Activated naive CD8-positive, alpha-beta T cell treated with anti-CD3 and anti-CD28 coated beads for 36 hours (primary cell): Measurements from ENCODE around the gene KIFC3. TPM values are rescaled to one million over a fixed set of nuclear protein-coding genes. Genes with fewer than 3 reads are reported as not detected.
A peak's percentile ranks its signal among the peaks of the same experiment; 100 is the strongest.

ENCODE experiments used
- DNase-seq: peaks from one replicate; pipeline ENCODE4 v3.0.0; 2021
- H3K27ac Mint-ChIP-seq: one replicate; pipeline ENCODE4 v1.8.0; 2022; ENCODE audit warnings: mild to moderate bottlenecking, moderate library complexity, mixed read lengths
- H3K27me3 Mint-ChIP-seq: one replicate; pipeline ENCODE4 v1.8.0; 2022; ENCODE audit warnings: mild to moderate bottlenecking, mixed read lengths
- H3K36me3 Mint-ChIP-seq: one replicate; pipeline ENCODE4 v1.8.0; 2021; ENCODE audit warnings: mild to moderate bottlenecking, mixed read lengths
- H3K4me1 Mint-ChIP-seq: one replicate; pipeline ENCODE4 v1.8.0; 2021; ENCODE audit warnings: mixed read lengths
- H3K4me3 Mint-ChIP-seq: one replicate; pipeline ENCODE4 v1.8.0; 2022; ENCODE audit warnings: mild to moderate bottlenecking, moderate library complexity, mixed read lengths
- H3K9me3 Mint-ChIP-seq: one replicate; pipeline ENCODE4 v1.8.0; 2022; ENCODE audit warnings: mixed read lengths
- total RNA-seq, 2 experiments: library from RNA; stranded (reverse); gene quantifications; one replicate each; pipeline ENCODE4 v1.2.3, GENCODE V29; 2021

The KIFC3 gene
- total RNA-seq, 2 experiments from 2014 or later: 1.2 to 1.3 TPM

DNA sequence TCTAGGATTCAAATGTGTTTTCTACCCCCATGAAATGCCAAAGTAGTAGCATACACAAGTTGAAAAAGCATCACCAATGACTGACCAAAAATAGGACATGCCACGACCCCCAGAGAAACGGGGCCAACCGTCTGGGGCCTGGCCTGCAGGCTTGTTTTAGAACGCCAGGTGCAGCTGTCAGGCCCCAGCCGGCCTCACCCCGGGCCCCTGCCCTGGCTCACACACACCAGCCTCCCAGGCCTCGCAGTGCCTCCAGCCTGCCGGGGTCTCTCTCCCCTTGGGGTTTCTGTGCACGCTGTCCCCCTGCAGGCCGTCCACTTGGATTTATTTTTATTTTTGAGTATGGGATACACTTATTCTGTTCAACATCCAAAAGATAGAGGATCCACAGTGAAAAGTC, 58.8 kb downstream of the KIFC3 start:
- Mint-ChIP-seq H3K4me1 (no peaks in the 10 kb centered on the region), H3K9me3 (no peaks in the 10 kb centered on the region), H3K27me3 (no peaks in the 10 kb centered on the region), H3K36me3 (peaks cover 3% of the 10 kb centered on the region), H3K27ac (no peak overlapping the region), H3K4me3 (no peak overlapping the region)
- no peak for DNase-seq

DNA sequence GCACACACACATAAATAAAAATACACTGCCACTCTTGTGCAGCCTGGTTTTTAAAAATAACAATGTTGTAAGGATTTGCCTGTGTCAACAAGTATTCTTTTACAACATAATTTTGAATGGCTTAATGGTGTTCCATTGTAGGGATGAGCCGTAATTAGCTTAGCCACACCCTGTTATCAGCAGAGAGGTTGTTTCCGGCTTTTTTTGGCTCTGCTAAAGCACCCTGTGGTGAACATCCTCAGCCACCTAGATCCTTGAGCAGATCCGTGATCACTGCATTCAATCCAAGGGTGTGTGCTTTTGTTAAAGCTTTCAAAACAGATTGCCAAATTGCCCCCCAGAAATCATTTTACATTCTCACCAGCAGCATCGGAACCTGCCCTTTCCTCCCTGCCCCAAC, 59.7 kb downstream of the KIFC3 start:
- peaks cover 4% of the 10 kb centered on the region for H3K4me1 Mint-ChIP-seq
- peaks cover 3% of the 10 kb centered on the region for H3K36me3 Mint-ChIP-seq
- no peaks in the 10 kb centered on the region for H3K9me3 Mint-ChIP-seq
- H3K27me3 Mint-ChIP-seq: no peaks in the 10 kb centered on the region
- H3K4me3 Mint-ChIP-seq: no peak overlapping the region
- no peak for DNase-seq
- H3K27ac Mint-ChIP-seq: no peak overlapping the region

- no peak for DNase-seq
- peaks cover 12% of the 10 kb centered on the region for H3K4me1 Mint-ChIP-seq
- no peak overlapping the region for H3K27ac Mint-ChIP-seq
- H3K9me3 Mint-ChIP-seq: no peaks in the 10 kb centered on the region
- H3K36me3 Mint-ChIP-seq: peaks cover 3% of the 10 kb centered on the region
- H3K27me3 Mint-ChIP-seq: no peaks in the 10 kb centered on the region
- H3K4me3 Mint-ChIP-seq: no peak overlapping the region
Observed at GRCh38 chr16:57741660-57742191, 60.6 kb downstream of the KIFC3 start.

DNA sequence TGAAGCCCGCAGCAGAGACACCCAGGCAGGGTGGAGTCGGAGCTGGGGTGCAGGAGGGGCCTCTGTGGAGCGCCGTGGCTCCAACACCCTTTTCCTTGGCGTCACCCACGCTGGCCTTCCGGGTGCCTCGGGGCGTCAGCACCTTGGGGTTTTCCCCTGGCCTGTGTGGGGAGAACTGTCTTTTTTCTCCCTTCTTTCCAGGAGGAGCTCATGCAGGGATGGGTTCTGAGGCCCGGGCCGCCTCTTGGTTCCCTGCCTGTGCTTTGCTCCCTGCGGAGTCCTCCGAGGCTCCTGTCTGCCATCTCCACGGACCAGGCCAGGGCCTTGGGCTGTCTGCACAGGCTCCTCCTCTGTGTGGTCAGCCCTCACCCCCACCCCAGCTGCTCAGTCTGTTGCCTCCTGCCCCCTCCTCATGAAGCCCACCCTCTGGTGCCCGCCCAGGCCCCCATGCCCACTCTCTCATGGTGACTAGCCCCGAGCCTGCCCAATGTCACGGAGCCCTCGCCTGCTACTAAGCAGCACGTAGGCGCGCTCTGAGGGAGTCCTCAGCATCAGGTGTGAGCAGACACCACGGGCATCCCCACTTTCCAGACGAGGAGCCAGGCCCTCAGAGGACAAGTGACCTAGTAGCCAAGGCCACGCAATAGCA, 61.7 kb downstream of the KIFC3 start:
- Mint-ChIP-seq H3K4me1 (peaks cover 15% of the 10 kb centered on the region), H3K4me3 (no peak overlapping the region), H3K27me3 (no peaks in the 10 kb centered on the region), H3K36me3 (peaks cover 3% of the 10 kb centered on the region), H3K9me3 (no peaks in the 10 kb centered on the region), H3K27ac (no peak overlapping the region)
- DNase-seq: no peak

- Mint-ChIP-seq H3K4me1 (peaks cover 15% of the 10 kb centered on the region), H3K9me3 (no peaks in the 10 kb centered on the region), H3K27ac (no peak overlapping the region), H3K4me3 (no peak overlapping the region), H3K27me3 (no peaks in the 10 kb centered on the region), H3K36me3 (peaks cover 3% of the 10 kb centered on the region)
- no peak for DNase-seq
Observed at GRCh38 chr16:57739756-57740422, 62.4 kb downstream of the KIFC3 start.

GRCh38 chr16:57738844-57739243, 63.4 kb downstream of the KIFC3 start:
- DNase-seq: no peak
- Mint-ChIP-seq H3K36me3 (peaks cover 2% of the 10 kb centered on the region), H3K27me3 (no peaks in the 10 kb centered on the region), H3K4me1 (peaks cover 15% of the 10 kb centered on the region), H3K9me3 (no peaks in the 10 kb centered on the region), H3K4me3 (no peak overlapping the region), H3K27ac (no peak overlapping the region)

- Mint-ChIP-seq H3K4me3 (peak overlapping the region; percentile 98), H3K9me3 (peaks cover 9% of the 10 kb centered on the region), H3K36me3 (peaks cover 13% of the 10 kb centered on the region), H3K27ac (peak overlapping the region; percentile 95), H3K4me1 (peaks cover 17% of the 10 kb centered on the region), H3K27me3 (no peaks in the 10 kb centered on the region)
- peak; percentile 45 for DNase-seq
Observed at GRCh38 chr16:57736419-57737351, 65.6 kb downstream of the KIFC3 start.

GRCh38 chr16:57735755-57736418, 66.4 kb downstream of the KIFC3 start, which contains the start of gene KATNB1:
TSS of gene KATNB1 (plus strand) at chr16:57735770. CDS start at chr16:57737244, 1,474 bp downstream.
- DNase-seq: no peak
- peaks cover 9% of the 10 kb centered on the region for H3K9me3 Mint-ChIP-seq
- peaks cover 13% of the 10 kb centered on the region for H3K36me3 Mint-ChIP-seq

GRCh38 chr16:57734925-57735754, 67.2 kb downstream of the KIFC3 start:
- H3K9me3 Mint-ChIP-seq: peaks cover 11% of the 10 kb centered on the region
- peaks cover 13% of the 10 kb centered on the region for H3K36me3 Mint-ChIP-seq
- peaks cover 17% of the 10 kb centered on the region for H3K4me1 Mint-ChIP-seq
- peak overlapping the region; percentile 95 for H3K27ac Mint-ChIP-seq
- DNase-seq: peak; percentile 99
- H3K27me3 Mint-ChIP-seq: no peaks in the 10 kb centered on the region
- peak overlapping the region; percentile 98 for H3K4me3 Mint-ChIP-seq

More at GRCh38 chr16:57735755-57736418, 66.4 kb downstream of the KIFC3 start, which contains the start of gene KATNB1:
- Mint-ChIP-seq H3K4me3 (peak within 1 kb of the TSS; percentile 98), H3K27me3 (no peaks in the 10 kb centered on the region), H3K4me1 (peaks cover 17% of the 10 kb centered on the region), H3K27ac (peak within 1 kb of the TSS; percentile 95)

GRCh38 chr16:57734308-57734924, 67.9 kb downstream of the KIFC3 start:
- Mint-ChIP-seq H3K4me3 (peak overlapping the region; percentile 98), H3K36me3 (peaks cover 13% of the 10 kb centered on the region)
- DNase-seq: no peak

DNA sequence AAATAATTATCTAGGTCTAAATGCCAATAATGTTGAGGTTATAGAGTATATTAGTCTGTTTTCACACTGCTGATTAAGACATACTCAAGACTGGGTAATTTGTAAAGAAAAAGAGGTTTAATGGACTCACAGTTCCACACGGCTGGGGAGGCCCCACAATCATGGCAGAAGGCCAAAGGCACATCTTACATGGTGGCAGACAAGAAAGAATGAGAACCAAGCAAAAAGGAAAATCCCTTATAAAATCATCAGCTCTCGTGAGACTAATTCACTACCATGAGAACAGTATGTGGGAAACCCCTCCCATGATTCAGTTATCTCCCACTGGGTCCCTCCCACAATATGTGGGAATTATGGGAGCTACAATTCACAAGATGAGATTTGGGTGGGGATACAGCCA, 69.6 kb downstream of the KIFC3 start:
- peaks cover 13% of the 10 kb centered on the region for H3K36me3 Mint-ChIP-seq
- H3K9me3 Mint-ChIP-seq: peaks cover 11% of the 10 kb centered on the region
- H3K4me3 Mint-ChIP-seq: no peak overlapping the region
- H3K27ac Mint-ChIP-seq: no peak overlapping the region
- H3K4me1 Mint-ChIP-seq: peaks cover 15% of the 10 kb centered on the region
- no peaks in the 10 kb centered on the region for H3K27me3 Mint-ChIP-seq
- DNase-seq: no peak

More at GRCh38 chr16:57734308-57734924, 67.9 kb downstream of the KIFC3 start:
- H3K4me1 Mint-ChIP-seq: peaks cover 17% of the 10 kb centered on the region
- H3K27me3 Mint-ChIP-seq: no peaks in the 10 kb centered on the region
- H3K27ac Mint-ChIP-seq: peak overlapping the region; percentile 95
- H3K9me3 Mint-ChIP-seq: peaks cover 11% of the 10 kb centered on the region

- H3K9me3 Mint-ChIP-seq: peaks cover 11% of the 10 kb centered on the region
- DNase-seq: no peak
- H3K4me3 Mint-ChIP-seq: no peak overlapping the region
- peaks cover 8% of the 10 kb centered on the region for H3K4me1 Mint-ChIP-seq
- H3K27me3 Mint-ChIP-seq: no peaks in the 10 kb centered on the region
- peaks cover 13% of the 10 kb centered on the region for H3K36me3 Mint-ChIP-seq
- no peak overlapping the region for H3K27ac Mint-ChIP-seq
Observed at GRCh38 chr16:57732037-57732436, 70.3 kb downstream of the KIFC3 start.
